ENCODE data around the gene YIF1A. TPM values are rescaled to one million over a fixed set of nuclear protein-coding genes. Genes with fewer than 3 reads are reported as not detected.

The YIF1A gene
- total and polyA plus RNA-seq, 12 donors, result 69.7 to 154 (median 99.5) TPM

DNA sequence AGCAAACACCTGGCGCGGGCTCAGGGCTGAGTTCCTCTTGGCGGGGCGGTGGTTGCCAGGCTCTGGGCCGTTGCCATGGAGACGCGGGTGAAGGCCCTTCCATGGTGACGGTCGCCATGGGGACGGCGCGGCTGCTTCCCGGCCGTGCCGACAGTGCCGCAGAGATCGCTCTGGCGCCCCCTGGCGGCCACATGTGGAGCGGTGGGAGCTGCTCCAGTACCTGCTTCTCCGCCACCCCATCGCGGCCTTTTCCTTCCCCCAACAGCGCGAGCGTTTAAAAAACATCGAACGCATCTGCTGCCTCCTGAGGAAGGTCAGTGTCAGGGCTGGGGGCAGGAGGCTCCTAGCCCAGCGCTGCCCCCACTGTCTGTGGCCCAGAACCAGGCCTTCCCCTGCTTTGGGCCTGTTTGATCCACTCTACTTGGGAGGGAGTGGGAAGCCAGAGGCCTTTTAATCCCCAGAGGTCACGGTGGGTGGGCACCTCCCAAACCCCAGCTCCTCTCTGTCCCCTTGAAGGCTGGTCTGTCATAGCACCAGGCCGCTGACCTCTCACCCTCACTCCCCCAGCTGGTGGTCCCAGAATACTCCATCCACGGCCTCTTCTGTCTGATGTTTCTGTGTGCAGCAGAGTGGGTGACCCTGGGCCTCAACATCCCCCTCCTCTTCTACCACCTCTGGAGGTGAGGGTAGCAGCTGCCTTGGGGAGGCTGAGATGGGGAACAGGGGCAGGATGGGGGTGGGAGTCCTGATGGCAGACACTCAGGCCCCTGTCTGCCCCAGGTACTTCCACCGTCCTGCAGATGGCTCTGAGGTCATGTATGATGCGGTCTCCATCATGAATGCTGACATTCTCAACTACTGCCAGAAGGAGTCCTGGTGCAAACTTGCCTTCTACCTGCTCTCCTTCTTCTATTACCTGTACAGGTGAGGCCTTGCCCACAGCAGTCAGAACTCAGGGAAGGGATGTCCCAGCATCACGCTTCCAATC lies 6.2 kb downstream of the YIF1A start:
- Histone ChIP-seq H3K27me3 (no peaks in the 10 kb centered on the region), H3K27ac (no peak overlapping the region), H3K36me3 (replicated peaks in 1 of 2) (no peaks in the 10 kb centered on the region), H3K9me3 (replicated peaks in 1 of 3) (no peaks in the 10 kb centered on the region), H3K4me1 (replicated peaks in 1 of 2) (peaks cover 3 to 21% of the 10 kb centered on the region in 2 donors), H3K4me3 (no peak overlapping the region)
- DNase-seq, result peak; percentile 99 to 100 (median 99)
- intact Hi-C loops (cut with DNase I), result loop anchor here (5.0 to 10.0 kb wide), 2 partner anchors 58 to 60 kb away; no protein-coding TSS in a partner anchor
- TF ChIP-seq, protein P1, sequence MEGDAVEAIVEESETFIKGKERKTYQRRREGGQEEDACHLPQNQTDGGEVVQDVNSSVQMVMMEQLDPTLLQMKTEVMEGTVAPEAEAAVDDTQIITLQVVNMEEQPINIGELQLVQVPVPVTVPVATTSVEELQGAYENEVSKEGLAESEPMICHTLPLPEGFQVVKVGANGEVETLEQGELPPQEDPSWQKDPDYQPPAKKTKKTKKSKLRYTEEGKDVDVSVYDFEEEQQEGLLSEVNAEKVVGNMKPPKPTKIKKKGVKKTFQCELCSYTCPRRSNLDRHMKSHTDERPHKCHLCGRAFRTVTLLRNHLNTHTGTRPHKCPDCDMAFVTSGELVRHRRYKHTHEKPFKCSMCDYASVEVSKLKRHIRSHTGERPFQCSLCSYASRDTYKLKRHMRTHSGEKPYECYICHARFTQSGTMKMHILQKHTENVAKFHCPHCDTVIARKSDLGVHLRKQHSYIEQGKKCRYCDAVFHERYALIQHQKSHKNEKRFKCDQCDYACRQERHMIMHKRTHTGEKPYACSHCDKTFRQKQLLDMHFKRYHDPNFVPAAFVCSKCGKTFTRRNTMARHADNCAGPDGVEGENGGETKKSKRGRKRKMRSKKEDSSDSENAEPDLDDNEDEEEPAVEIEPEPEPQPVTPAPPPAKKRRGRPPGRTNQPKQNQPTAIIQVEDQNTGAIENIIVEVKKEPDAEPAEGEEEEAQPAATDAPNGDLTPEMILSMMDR (IDR thresholded peaks at IDR 0.05), result peak; percentile 93 to 99 (median 99)
- TF ChIP-seq POLR2A (IDR thresholded peaks at IDR 0.05), result no peak
- WGBS, 4 donors, result 13 to 79% (median 20%) methylated on average over 4 to 35 of the region's 35 CpGs

DNA sequence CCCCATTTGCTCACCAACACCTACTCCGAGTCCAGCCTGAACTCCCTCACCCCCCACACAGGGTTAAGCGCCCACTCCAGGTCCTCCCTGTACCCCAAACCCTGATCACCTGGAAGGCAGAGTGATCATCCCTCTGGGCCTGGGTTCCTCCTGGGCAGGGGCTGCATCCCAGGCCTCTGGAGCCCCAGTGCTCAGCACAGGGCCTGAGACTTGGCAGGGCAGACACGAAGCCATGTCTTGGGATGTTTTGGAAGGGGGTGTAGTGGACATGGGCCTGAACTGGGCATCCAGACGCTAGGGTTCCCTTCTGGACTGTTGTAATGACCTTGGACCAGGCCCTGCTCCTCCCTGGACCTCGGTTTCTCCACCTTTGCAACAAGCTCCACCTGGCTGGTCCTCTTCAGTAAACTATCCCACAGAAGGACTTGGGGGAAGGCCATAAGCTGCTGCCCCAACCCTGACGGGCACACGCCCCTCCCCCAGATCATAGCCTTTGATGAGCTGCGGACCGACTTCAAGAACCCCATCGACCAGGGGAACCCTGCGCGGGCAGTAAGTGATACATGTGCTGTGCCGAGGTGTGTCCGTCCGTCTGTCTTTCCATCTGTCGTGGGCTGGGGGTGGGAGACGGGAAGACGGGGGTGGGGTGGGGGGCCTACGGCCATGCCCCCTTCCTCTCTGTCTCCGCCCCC lies 7.0 kb downstream of the YIF1A start:
- Histone ChIP-seq H3K4me1 (replicated peaks in 1 of 2) (peaks cover 6 to 19% of the 10 kb centered on the region in 2 donors), H3K36me3 (replicated peaks in 1 of 2) (no peaks in the 10 kb centered on the region), H3K27me3 (no peaks in the 10 kb centered on the region), H3K9me3 (replicated peaks in 1 of 3) (no peaks in the 10 kb centered on the region), H3K4me3 (no peak overlapping the region), H3K27ac (peak overlapping the region in 1 of 5 donors; percentile 38)
- intact Hi-C loops (cut with DNase I), result loop anchor here (5.0 to 10.0 kb wide), 2 partner anchors 57 to 60 kb away; no protein-coding TSS in a partner anchor
- 22 to 32% (median 27%) methylated on average over 11 to 20 of the region's 20 CpGs for WGBS, 4 donors
- DNase-seq, result no peak
- no peak for TF ChIP-seq POLR2A (IDR thresholded peaks at IDR 0.05)

DNA sequence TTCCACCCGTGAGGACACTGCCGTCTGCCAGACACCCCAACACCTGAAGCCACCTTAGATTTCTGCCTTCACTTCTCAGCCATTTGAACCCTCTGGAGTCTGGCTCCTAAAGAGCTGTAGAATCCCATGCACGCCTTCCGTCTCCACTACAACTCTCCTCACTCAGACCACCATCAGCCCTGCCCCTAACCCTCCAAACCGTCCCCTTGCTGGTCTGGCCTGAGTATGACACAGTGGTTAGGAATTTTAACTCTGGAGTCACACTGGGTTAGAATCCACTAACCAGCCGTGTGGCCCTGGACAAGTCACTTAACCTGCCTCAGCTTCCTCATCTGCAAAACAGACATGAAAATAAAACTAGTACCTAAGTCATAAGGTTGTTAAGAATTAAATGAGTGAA lies 7.9 kb downstream of the YIF1A start:
- TF ChIP-seq, protein P1 (IDR thresholded peaks at IDR 0.05), result no peak
- TF ChIP-seq POLR2A (IDR thresholded peaks at IDR 0.05), result no peak
- Histone ChIP-seq H3K27ac (no peak overlapping the region), H3K4me1 (replicated peaks in 1 of 2) (peaks cover 6 to 18% of the 10 kb centered on the region in 2 donors), H3K9me3 (replicated peaks in 1 of 3) (no peaks in the 10 kb centered on the region), H3K36me3 (replicated peaks in 1 of 2) (peaks cover 0 to 5% of the 10 kb centered on the region in 2 donors), H3K4me3 (no peak overlapping the region), H3K27me3 (no peaks in the 10 kb centered on the region)
- DNase-seq, result no peak
- intact Hi-C loops (cut with DNase I), result loop anchor here (5.0 to 10.0 kb wide), 2 partner anchors 56 to 59 kb away; no protein-coding TSS in a partner anchor
- 75 to 93% (median 83%) methylated on average over 6 of the region's 6 CpGs for WGBS, 4 donors

DNA sequence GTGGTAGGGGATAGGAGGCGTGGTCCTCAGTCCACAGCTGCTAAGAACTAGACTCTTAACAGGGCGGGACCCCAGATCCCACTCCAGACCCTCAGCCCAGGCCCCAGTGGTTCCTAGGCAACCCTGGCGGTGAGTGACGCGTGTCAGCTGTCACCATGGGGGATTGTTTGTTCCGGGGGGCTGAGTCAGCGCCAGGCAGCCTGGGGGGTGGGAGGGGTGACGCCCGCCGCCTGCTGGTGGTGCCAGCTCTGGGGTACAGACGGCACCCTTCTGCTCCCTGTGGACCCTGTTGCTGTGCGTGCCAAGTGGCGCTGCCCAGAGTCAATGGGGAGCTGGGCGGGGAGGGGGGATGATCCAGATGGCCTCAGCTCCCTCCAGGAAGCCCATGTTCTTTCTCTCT lies 8.5 kb downstream of the YIF1A start:
- Histone ChIP-seq H3K4me3 (no peak overlapping the region), H3K27me3 (no peaks in the 10 kb centered on the region), H3K36me3 (replicated peaks in 1 of 2) (peaks cover 0 to 11% of the 10 kb centered on the region in 2 donors), H3K4me1 (replicated peaks in 1 of 2) (peaks cover 6 to 12% of the 10 kb centered on the region in 2 donors), H3K27ac (peak overlapping the region in 1 of 5 donors; percentile 41), H3K9me3 (replicated peaks in 1 of 3) (no peaks in the 10 kb centered on the region)
- TF ChIP-seq, protein P1 (IDR thresholded peaks at IDR 0.05), result no peak
- TF ChIP-seq POLR2A (IDR thresholded peaks at IDR 0.05), result no peak
- intact Hi-C loops (cut with DNase I), result loop anchor here (5.0 to 10.0 kb wide), 2 partner anchors 56 to 58 kb away; no protein-coding TSS in a partner anchor
- WGBS, 4 donors, result 80 to 94% (median 83%) methylated on average over 5 to 14 of the region's 14 CpGs
- peak in 2 of 7 donors; percentile 38 to 70 for DNase-seq

All from adrenal gland (tissue), 12 donors.